HepG2 (cell line): ENCODE results near the gene CTBP1. TPM values are rescaled to one million over a fixed set of nuclear protein-coding genes. Genes with fewer than 3 reads are reported as not detected.
A peak's percentile ranks its signal among the peaks of the same experiment; 100 is the strongest.

ENCODE experiments used
- AHR ChIP-seq: IDR thresholded peaks from 2 replicates; pipeline ENCODE4 v1.6.1; 2018; ENCODE audit warnings: missing genetic modification reagents, missing compliant biosample characterization
- ATF3 ChIP-seq: sonication (generic); formaldehyde crosslinking; IDR thresholded peaks from 2 replicates; pipeline ENCODE4 v1.4.0; 2020; ENCODE audit warnings: missing genetic modification reagents
- KDM3A ChIP-seq: IDR thresholded peaks from 2 replicates; pipeline ENCODE4 v1.6.1; 2018; ENCODE audit warnings: low read depth, missing compliant biosample characterization
- MTF1 ChIP-seq: sonication (generic); formaldehyde crosslinking; IDR thresholded peaks from 2 replicates; pipeline ENCODE4 v1.5.0; 2020; ENCODE audit warnings: missing genetic modification reagents
- NCOA2 ChIP-seq: sonication (generic); formaldehyde crosslinking; IDR thresholded peaks from 2 replicates; pipeline ENCODE4 v1.8.0; 2022; ENCODE audit warnings: inconsistent platforms
- ONECUT2 ChIP-seq: sonication (generic); formaldehyde crosslinking; IDR thresholded peaks from 2 replicates; pipeline ENCODE4 v1.4.0; 2020; ENCODE audit warnings: missing genetic modification reagents
- SKI ChIP-seq: fragments of 450-650 bp; IDR thresholded peaks from one replicate; pipeline ENCODE4 v1.6.1; 2018; ENCODE audit warnings: mild to moderate bottlenecking; ENCODE audit not compliant: partially characterized antibody
- SOX13 ChIP-seq, 3 experiments: fragments of 450-650 bp in 1 of 3; sonication (generic) in 1 of 3; formaldehyde crosslinking in 1 of 3; IDR thresholded peaks in 2 of 3; conservative IDR thresholded peaks in 1 of 3; 2 replicates each; pipeline versions ENCODE4 v1.5.0 to v1.6.1; 2016 to 2020; ENCODE audit warnings: antibody characterized with exemption in 1 of 3, mild to moderate bottlenecking in 1 of 3, missing compliant biosample characterization in 1 of 3, missing genetic modification reagents in 1 of 3, moderate library complexity in 1 of 3
- ZBTB44 ChIP-seq: sonication (generic); formaldehyde crosslinking; IDR thresholded peaks from 2 replicates; pipeline ENCODE4 v1.4.0; 2020; ENCODE audit warnings: missing genetic modification reagents
- ZMYM4 ChIP-seq: sonication (generic); formaldehyde crosslinking; IDR thresholded peaks from 2 replicates; pipeline ENCODE4 v1.8.1; 2023; ENCODE audit warnings: mild to moderate bottlenecking, missing genetic modification reagents
- ZNF367 ChIP-seq: sonication (generic); formaldehyde crosslinking; IDR thresholded peaks from 2 replicates; pipeline ENCODE4 v1.4.0; 2020; ENCODE audit warnings: missing genetic modification reagents, borderline replicate concordance
- ZNF446 ChIP-seq: sonication (generic); formaldehyde crosslinking; IDR thresholded peaks from 2 replicates; pipeline ENCODE4 v1.5.0; 2020; ENCODE audit warnings: mild to moderate bottlenecking, missing genetic modification reagents
- ZNF572 ChIP-seq: sonication (generic); formaldehyde crosslinking; IDR thresholded peaks from 2 replicates; pipeline ENCODE4 v1.5.1; 2020; ENCODE audit warnings: mild to moderate bottlenecking, missing genetic modification reagents
- ZNF574 ChIP-seq: sonication (generic); formaldehyde crosslinking; IDR thresholded peaks from 2 replicates; pipeline ENCODE4 v1.4.0; 2020; ENCODE audit warnings: missing genetic modification reagents
- polyA plus RNA-seq, 8 experiments: library from polyadenylated mRNA; depleted of rRNA in 3 of 8; stranded (reverse) in 7 of 8; unstranded in 1 of 8; fragments of >200 nt; fragmentation: Illumina TruSeq in 4 of 8; extraction: Trizol in 4 of 8; gene quantifications; 2 replicates each; pipeline versions ENCODE4 v1.2.1 to v1.2.3, GENCODE V29; 2011 to 2016; ENCODE audit warnings: low read depth in 4 of 8, missing spikeins in 1 of 8, mixed read lengths in 1 of 8; ENCODE audit not compliant: insufficient read depth in 1 of 8
- total RNA-seq, 5 experiments: library from RNA; depleted of rRNA; stranded (reverse); fragments of >200 nt; fragmentation: Illumina TruSeq; extraction: Trizol; gene quantifications; 2 replicates each; pipeline ENCODE4 v1.2.3, GENCODE V29; 2016; ENCODE audit warnings: low read depth in 1 of 5
- TF ChIP-seq, protein P1 (sequence below): sonication (generic); formaldehyde crosslinking; IDR thresholded peaks from 2 replicates; pipeline ENCODE4 v1.8.1; 2023; ENCODE audit warnings: missing genetic modification reagents, inconsistent platforms, borderline replicate concordance
- TF ChIP-seq, protein P2 (sequence below): sonication (generic); IDR thresholded peaks from 2 replicates; pipeline ENCODE4 v1.6.1; 2016; ENCODE audit warnings: low read depth, borderline replicate concordance
- TF ChIP-seq, protein P3 (sequence below): sonication (generic); formaldehyde crosslinking; IDR thresholded peaks from 2 replicates; pipeline ENCODE4 v1.5.1; 2020; ENCODE audit warnings: missing genetic modification reagents, mild to moderate bottlenecking, borderline replicate concordance

The CTBP1 gene
- total and polyA plus RNA-seq, 2 of the 13 experiments (the other 11 are each of a cell fraction or from before 2014, with no cell fraction given) = 78.5 to 112 TPM

GRCh38 chr4:1289207-1290164, 40.6 kb upstream of the CTBP1 start, which contains the start of gene MAEA (continued):
- TF ChIP-seq ZNF574 (CRISPR knock-in tag) = peak; percentile 83
- TF ChIP-seq, protein P1, sequence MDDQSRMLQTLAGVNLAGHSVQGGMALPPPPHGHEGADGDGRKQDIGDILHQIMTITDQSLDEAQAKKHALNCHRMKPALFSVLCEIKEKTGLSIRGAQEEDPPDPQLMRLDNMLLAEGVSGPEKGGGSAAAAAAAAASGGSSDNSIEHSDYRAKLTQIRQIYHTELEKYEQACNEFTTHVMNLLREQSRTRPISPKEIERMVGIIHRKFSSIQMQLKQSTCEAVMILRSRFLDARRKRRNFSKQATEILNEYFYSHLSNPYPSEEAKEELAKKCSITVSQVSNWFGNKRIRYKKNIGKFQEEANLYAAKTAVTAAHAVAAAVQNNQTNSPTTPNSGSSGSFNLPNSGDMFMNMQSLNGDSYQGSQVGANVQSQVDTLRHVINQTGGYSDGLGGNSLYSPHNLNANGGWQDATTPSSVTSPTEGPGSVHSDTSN (CRISPR knock-in tag) = no peak
- no peak for TF ChIP-seq AHR (CRISPR knock-in tag)
- TF ChIP-seq KDM3A (CRISPR knock-in tag) = no peak
- 0 out of 2 replicates have a peak, but pooled peaks have one; percentile 13 for TF ChIP-seq SOX13 (IDR thresholded peaks at IDR 0.05)
- TF ChIP-seq SOX13 (CRISPR knock-in tag; conservative IDR thresholded peaks at IDR 0.05 in 1 of 2, IDR thresholded peaks at IDR 0.05 in 1 of 2) = no peak; a peak in 1 of 4 replicates
- TF ChIP-seq ONECUT2 (CRISPR knock-in tag) = no peak
- peak; percentile 41; the same call in 1 of the 2 replicates for TF ChIP-seq ATF3 (CRISPR knock-in tag)
- TF ChIP-seq ZNF572 (CRISPR knock-in tag) = no peak
- peak; percentile 60; the same call in 1 of the 2 replicates for TF ChIP-seq NCOA2 (CRISPR knock-in tag)
- TF ChIP-seq SKI = no peak
- TF ChIP-seq ZBTB44 = no peak
- TF ChIP-seq ZMYM4 (CRISPR knock-in tag) = peak; percentile 32; the same call in 1 of the 2 replicates
- TF ChIP-seq, protein P2, sequence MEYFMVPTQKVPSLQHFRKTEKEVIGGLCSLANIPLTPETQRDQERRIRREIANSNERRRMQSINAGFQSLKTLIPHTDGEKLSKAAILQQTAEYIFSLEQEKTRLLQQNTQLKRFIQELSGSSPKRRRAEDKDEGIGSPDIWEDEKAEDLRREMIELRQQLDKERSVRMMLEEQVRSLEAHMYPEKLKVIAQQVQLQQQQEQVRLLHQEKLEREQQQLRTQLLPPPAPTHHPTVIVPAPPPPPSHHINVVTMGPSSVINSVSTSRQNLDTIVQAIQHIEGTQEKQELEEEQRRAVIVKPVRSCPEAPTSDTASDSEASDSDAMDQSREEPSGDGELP = 0 out of 2 replicates have a peak, but pooled peaks have one; percentile 12
- no peak for TF ChIP-seq MTF1
- TF ChIP-seq ZNF446 (CRISPR knock-in tag) = no peak
- no peak for TF ChIP-seq ZNF367
- TF ChIP-seq, protein P3, sequence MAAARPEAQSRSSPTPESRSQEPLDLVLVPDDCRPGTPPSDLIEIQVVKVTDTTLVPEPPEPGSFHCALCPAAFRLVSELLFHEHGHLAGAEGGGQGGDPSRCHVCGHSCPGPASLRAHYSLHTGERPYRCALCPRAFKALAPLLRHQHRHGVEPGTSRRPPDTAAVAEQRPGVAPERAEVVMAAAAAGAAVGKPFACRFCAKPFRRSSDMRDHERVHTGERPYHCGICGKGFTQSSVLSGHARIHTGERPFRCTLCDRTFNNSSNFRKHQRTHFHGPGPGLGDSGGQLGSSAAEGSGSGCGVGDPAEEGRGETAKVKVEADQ (CRISPR knock-in tag) = peak; percentile 41; the same call in 1 of the 2 replicates
